ENCODE results near the gene WBP2. TPM values are rescaled to one million over a fixed set of nuclear protein-coding genes. Genes with fewer than 3 reads are reported as not detected.

WBP2 gene
- total RNA-seq, 4 donors from 2014 or later: 41.8 to 64.5 (median 53.5) TPM

DNA sequence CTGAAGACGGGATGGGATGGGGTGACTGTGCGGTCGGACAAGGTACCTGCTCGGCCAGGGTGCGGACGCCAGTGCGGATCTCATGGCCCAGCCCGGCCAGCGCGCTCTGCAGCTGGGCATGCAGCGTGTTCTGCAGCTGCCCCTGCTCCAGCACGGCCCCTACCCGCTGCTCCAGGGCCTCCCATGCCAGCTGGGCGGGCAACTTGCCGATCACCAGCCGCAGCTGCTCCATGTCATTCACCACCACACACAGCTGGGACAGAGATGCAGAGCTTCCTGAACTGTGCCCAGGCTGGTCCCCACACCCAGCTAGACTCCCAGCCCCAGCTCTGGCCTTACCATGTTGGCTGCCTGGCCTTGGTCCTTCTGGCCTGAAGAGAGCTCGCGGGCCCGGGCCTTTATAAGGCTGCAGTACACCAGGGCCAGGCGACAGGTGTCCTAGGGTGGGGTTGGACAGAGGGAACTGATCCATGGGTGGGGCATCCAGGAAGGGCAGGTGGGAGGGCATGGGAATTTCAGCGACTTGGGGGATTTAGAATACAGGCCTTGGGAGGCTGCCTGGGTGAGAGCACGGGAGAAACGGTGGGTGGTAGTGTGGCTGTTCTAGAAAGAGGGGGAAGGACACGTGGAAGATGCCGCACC is 20.7 kb downstream of the WBP2 start:
- no peaks in the 10 kb centered on the region for H3K36me3 ChIP-seq
- intact Hi-C loops (cut with DNase I): no loop called here
- no peaks in the 10 kb centered on the region for H3K9me3 ChIP-seq

GRCh38 chr17:75832652-75833400 is 22.3 kb downstream of the WBP2 start:
- Histone ChIP-seq H3K36me3 (no peaks in the 10 kb centered on the region), H3K9me3 (no peaks in the 10 kb centered on the region), H3K27ac (no peak overlapping the region), H3K4me1 (peaks cover 2 to 3% of the 10 kb centered on the region in 2 donors), H3K4me3 (replicated peaks in 1 of 3) (no peak overlapping the region), H3K27me3 (no peaks in the 10 kb centered on the region)
- TF ChIP-seq POLR2A (IDR thresholded peaks at IDR 0.05) (no peak), CTCF (IDR thresholded peaks at IDR 0.05) (no peak)
- 45 to 67% methylated on average over 15 to 18 of the region's 20 CpGs for WGBS, 2 donors
- DNase-seq: no peak
- intact Hi-C loops (cut with DNase I): no loop called here

More for the DNA sequence above, 20.7 kb downstream of the WBP2 start:
- no peak for TF ChIP-seq CTCF (IDR thresholded peaks at IDR 0.05)
- no peak for TF ChIP-seq POLR2A (IDR thresholded peaks at IDR 0.05)
- Histone ChIP-seq H3K4me3 (replicated peaks in 1 of 3) (no peak overlapping the region), H3K27ac (no peak overlapping the region), H3K4me1 (no peaks in the 10 kb centered on the region), H3K27me3 (no peaks in the 10 kb centered on the region)
- DNase-seq: no peak
- 92 to 94% methylated on average over 18 to 25 of the region's 25 CpGs for WGBS, 2 donors

DNA sequence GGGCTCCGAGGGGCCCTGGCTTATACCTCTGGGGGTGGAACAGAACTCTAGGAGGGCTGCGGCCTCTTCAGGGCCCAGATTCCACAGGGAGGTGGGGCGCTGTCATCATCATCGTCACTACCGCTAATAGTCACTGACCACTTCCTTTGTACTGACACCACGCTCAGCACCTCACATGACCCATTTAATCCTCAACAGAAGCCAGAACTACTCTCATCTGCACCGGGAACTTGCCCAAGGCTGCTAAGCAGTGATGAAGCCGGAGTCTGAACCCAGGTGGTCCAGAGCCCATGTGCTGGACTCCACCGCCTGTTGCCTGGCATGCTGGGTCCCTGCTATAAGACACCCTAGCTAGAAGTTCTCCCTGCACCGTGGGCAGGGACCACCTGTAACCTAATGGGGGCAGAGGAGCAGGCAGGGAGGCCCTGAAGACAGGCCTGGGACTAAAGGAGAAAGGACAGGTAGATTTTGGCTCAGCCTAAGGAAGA is 22.9 kb downstream of the WBP2 start:
- Histone ChIP-seq H3K27ac (no peak overlapping the region), H3K27me3 (no peaks in the 10 kb centered on the region), H3K9me3 (no peaks in the 10 kb centered on the region), H3K4me1 (peaks cover 8 to 9% of the 10 kb centered on the region in 2 donors), H3K36me3 (no peaks in the 10 kb centered on the region), H3K4me3 (replicated peaks in 1 of 3) (no peak overlapping the region)
- 65 to 90% methylated on average over 9 to 10 of the region's 10 CpGs for WGBS, 2 donors
- DNase-seq: no peak
- TF ChIP-seq POLR2A (IDR thresholded peaks at IDR 0.05): no peak
- intact Hi-C loops (cut with DNase I): no loop called here

- intact Hi-C loops (cut with DNase I): no loop called here
- H3K27ac ChIP-seq: no peak overlapping the region
Measured at GRCh38 chr17:75831032-75831571, 24.0 kb downstream of the WBP2 start.

More at GRCh38 chr17:75831032-75831571, 24.0 kb downstream of the WBP2 start:
- Histone ChIP-seq H3K9me3 (no peaks in the 10 kb centered on the region), H3K4me3 (replicated peaks in 1 of 3) (no peak overlapping the region), H3K27me3 (no peaks in the 10 kb centered on the region), H3K4me1 (peaks cover 10 to 14% of the 10 kb centered on the region in 2 donors), H3K36me3 (no peaks in the 10 kb centered on the region)
- no peak for DNase-seq
- WGBS, 2 donors: 87 to 95% methylated on average over 12 to 14 of the region's 15 CpGs
- TF ChIP-seq CTCF (IDR thresholded peaks at IDR 0.05) (no peak), POLR2A (IDR thresholded peaks at IDR 0.05) (no peak)

Data from thyroid gland (tissue), 4 donors.